ENCODE data around the gene ASTN2.

Gene ASTN2

DNA sequence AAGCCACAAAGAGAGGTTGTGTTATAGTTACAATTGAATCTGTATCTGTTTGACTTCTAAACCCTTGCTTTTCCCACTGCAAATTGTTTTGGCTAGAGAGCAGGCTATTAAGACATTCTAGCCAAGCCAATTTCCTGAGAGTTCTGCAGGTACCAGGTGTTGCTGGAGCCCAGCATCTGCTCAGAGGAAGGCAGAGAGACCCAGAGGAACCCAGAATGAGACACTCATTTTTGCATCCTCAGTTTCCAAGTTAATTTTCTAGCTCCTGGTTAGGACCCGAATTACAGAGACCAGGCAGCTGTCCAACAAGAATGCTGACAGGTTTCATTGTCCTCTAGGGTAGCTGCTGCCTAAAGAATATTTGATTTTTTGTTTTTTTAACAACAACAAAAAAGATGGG lies 461.6 kb downstream of the ASTN2 start:
- DNase-seq (ENCODE audit: low spot score): no peak

DNA sequence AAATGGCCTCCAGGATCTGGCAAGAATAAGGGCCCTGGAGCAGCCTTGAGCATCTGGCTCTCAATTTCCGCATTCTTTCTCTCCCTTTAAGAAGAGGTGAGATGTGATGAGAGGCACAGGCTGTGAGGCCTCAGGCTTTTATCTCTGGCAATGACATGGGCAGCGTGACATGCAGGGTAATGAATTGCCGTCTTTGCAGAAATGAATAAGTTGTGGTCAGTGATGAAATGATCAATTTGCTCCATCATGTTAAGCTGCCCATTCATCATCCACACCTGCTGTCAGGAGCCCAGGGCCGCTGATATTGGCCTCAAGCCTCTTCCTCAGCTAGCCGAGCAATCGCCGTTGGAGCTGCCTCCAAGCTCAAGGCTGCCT lies 462.4 kb downstream of the ASTN2 start:
- DNase-seq (ENCODE audit: low spot score): no peak

DNA sequence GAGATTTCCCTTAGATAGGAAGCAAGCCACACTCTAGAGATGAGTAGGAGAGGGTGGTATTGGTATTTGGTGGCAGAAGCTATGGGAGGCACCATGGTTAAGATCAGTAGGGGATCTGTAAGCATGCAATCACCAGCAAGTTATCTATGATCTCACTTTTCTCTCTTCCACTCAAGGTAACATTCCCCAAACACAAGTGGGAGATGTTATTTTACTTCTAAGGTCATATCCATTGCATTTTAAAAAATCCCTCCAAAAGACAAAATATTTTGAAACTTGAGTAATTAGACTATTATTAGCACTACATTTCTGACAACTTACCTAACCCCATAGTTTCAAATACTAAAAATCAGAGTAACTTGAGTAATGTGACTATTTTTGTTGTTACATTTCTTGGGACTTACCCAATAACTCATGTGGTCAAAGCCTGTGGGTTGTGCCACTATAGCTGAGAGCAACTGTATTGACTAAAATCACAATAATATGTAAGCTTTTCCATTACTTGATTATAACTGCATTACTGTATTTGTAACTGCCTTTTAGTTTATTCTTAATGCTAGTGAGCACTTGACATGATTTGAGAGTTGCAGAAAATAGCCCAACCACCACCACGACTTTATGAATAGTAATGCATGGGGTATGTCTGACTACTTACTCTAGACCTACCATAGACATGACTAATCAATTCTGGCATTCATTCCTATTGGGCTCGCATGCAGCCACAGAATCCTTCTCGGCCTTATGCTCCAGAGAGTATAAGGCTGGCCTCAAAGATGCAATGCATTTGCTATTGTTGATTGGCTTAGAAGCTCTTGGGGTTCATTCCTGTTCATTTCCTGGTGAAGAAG lies 463.0 kb downstream of the ASTN2 start:
- no peak for DNase-seq (ENCODE audit: low spot score)

DNA sequence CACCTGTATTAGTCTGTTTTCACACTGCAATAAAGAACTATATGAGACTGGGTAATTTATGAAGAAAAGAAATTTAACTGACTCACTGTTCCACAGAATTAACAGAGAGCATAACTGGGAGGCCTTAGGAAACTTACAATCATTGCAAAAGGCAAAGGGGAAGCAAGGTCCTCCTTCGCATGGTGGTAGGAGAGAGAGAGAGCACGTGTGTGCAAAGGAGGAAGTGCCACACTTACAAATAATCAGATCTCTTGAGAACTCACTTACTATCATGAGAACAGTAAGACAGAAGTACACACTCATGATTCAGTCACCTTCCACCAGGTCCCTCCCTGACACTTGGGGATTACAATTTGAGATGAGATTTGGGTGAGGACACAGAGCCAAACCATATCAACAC lies 469.0 kb downstream of the ASTN2 start:
- DNase-seq (ENCODE audit: low spot score): no peak

DNA sequence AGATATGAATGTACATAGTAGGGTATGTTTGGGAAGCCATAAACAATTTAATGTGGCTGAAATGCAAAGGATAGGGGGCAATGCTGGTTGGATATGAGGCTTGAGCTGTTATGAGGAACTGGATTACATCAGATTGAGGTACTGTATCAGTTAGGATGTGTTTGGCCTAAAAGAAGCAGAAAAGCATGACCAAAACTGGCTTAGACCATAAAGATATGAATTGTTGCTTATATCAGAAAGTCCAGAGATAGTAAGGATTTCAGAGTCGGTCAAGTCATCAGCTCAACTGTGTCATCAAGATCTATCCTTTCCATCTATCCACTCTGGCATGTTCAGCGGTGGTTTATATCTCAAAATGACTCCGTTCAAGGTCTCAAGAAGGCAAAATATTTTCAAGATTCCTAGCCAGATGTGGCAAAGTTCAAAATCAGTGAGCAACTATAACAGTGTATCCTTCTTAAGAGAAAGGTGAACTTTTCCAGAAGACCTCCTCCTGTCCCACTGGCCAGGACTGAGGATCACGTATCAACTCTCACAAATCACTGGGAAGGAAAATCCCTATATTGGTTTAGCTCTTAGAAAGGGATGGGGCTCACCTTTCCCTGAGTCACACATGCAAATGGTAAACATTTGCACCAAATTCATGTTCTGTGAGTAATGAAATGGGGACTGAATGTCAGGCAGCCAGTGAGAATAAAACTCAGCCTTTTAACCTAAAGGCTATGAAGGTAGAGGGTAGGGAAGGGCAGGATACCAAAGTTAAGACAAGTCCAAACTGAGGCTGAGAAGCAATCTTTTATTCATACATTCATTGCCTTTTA lies 469.9 kb downstream of the ASTN2 start:
- DNase-seq (ENCODE audit: low spot score): no peak

DNA sequence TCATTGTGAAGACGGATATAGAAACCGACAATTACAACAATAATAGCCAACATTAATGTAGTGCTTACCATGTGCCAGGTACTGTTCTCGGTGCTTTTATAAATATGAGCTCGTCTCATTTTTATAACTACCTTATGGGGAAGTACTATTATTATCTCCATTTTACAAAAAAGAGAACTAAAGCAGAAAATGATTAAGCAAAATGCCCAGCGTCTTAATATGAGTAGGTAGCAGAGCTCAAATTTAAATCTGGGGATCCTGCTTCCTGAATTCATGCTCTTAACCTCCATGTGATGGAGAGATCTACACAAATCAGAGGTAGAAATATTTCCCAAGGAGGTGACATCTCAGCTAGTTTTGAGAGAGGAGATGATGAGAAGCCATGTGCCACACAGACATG lies 470.9 kb downstream of the ASTN2 start:
- DNase-seq (ENCODE audit: low spot score): no peak

DNA sequence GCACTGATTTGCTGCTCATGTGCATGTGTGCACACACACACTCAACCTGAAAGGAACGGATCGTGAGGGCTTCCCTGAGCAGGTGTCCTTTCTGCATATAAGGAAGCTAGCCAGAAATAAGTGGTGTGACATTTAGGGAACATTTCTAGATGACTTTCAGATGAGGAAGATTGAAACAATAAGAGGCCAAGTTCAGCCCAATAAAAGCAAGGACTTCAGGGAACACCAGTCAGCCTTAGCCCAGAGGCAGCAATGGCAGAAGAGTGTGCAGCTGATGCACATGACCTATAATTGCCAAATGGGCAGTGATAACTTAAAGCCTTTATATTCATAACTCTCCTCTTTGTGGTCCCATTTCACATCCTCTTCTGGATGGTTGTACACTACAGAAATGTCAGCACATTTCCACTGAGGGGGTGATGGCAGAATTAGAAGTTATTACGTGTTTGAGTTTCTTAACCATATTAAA lies 472.2 kb downstream of the ASTN2 start:
- no peak for DNase-seq (ENCODE audit: low spot score)

DNA sequence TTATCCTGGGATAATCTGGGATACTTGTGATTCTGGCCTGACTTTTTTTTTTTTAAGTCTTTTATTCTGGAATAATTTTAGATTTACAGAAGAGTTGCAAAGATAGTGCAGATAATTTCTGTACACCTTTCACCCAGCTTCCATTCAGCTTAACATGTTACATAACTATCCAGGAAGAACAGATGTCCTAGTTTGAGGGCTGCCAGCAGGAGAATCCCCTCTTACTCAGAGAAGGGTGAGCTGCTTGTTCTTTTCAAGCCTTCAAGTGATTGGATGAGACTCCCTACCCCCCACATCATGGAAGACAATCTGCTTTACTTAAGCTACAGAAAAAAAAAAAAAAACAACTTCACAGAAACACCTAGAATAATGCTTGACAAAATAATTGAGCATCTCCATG lies 473.6 kb downstream of the ASTN2 start:
- DNase-seq (ENCODE audit: low spot score): no peak

DNA sequence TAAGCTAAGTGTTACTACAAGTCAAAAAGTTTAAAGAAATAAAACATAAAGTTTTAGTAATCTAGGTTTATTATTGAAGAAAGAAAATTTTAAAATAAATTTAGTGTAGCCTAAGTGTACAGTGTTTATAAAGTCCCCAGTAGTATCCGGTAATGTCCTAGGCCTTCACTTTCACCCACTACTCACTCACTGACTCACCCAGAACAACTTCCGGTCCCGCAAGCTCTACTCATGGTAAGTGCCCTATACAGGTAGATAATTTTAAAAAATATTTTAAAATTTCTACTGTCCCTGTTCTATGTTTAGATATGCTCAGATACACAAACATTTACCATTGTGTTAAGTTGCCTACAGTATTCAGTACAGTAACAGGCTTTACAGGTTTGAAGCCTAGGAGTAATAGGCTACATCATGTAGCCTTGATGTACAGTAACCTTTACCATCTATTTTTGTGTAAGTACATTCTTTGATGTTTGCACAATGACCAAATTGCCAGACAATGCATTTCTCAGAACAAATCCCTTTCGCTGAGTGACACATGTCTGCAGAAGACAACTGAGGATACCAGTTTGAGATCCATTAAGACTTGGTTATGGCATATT lies 474.1 kb downstream of the ASTN2 start:
- DNase-seq (ENCODE audit: low spot score): no peak

DNA sequence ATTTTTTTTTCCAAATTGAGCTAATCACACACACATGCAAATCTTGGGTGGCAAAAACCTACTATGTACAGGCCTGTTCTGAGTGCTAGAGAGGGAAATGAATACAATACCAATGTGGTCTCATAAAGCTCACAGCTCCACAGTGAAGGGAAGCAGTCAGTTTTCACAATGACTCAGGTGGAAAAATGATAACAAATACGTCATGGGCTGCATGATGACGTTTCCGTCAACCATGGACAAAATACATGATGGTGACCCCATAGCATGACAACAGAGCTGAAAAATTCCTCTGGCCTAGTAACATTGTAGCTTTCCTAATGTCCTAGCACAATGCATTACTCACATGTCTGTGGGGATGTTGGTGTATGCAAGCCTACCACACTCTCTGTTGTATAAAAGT lies 475.2 kb downstream of the ASTN2 start:
- DNase-seq (ENCODE audit: low spot score): no peak

DNA sequence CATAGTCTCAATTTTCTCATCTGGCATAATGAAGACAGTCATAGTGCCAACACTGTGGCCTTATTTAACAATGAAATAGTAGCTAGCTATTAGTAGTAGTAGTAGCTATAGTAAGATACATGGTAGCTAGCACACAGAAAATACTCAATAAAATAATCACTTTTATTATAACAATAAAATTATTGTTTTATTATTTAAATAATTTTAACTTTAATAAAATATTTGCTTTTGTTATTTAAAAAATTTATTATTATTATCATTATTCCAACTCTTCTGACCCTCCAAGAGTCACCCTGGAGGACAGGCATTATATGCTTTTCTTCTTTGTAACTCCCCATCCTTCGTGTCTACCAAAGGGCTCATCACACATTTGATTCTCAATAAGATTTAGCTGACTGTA lies 475.7 kb downstream of the ASTN2 start:
- DNase-seq (ENCODE audit: low spot score): no peak

DNA sequence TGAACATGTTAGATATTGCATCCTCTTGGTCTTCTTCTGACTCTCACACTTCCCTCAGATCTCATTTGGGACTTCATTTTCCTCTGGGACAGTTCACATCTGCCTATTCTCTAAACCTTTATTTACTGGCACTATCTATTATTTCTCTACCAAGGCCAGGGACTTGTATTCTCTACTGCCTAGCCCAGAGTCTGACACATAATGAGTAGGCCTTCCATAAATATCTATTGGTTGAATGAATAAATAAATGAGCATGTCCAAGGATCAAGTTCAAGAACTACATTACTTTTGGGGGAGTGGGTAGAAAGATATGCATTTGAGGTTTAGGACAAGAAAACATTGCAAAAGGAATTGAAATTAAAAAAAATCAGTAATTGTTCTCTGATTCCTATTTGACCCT lies 477.5 kb downstream of the ASTN2 start:
- DNase-seq (ENCODE audit: low spot score): no peak

DNA sequence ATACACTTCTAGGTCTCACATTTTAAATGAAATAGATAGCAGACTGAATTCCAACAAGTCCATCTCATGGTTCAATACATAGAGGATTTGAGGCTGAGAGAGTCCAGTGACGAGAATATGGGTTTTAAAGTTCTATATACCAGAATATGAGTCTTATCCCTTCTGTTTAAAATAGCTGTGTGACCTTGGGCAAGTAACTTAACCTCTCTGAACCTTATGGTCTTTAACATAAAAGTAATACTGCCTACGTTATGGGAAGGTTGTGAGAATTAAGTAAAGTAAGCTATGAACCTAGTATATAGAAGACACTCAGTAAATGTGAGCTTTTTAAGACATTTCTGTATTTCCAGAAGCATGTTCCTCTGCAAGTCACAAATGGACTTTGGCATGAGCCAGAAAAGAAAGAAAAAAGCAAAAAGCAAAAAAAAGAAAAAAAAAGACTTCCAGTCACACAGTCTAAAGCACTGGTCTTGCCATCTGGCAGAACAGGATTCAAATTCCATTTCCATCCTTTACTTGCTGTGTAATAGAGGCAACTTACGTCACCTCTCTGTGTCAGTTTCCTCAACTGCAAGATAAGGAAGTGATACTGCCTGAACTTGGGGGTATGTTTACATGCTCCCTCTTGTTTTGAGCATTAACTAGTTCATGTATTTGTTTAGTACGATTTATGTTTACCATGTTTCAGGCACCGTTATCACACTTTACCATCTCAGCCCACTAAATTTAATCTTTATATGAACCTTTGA lies 479.5 kb downstream of the ASTN2 start:
- no peak for DNase-seq (ENCODE audit: low spot score)

DNA sequence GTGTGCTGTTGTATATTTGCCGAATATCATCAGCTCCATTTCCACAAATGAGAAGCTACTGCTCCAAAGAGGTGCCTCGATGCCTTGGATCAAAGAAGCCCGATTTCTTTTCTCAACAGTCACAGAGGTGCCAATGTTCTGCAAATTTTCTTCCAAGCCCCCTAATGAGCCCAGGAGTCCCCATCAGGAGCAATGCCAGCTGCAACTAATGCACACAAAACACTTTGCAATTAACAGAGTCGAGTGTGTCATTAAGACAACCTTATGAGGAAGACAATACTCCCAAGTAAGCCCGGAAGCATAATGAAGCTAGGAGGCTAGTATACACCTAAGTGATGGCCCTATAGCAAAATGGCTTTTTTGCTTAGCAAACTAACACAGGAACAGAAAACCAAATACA lies 480.7 kb downstream of the ASTN2 start:
- DNase-seq (ENCODE audit: low spot score): no peak

DNA sequence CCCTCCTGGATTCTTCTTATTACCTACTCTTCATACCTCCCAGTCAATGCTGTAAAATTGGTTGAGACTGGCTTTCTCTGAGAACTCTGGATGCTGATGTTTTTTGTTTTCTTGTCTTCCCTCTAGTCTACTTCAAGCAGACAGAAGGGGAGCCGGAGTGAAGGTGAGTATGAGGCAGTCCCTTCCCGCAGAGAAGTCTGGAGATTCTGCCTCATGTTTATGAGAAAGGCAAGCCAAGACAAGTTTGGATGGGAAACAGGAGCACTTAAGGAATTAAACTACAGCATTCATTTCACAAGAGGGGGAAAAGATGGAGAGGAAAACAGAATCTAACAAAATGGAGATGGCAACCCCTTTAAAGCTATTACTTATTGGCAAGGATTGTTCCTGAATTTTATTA lies 481.6 kb downstream of the ASTN2 start:
- no peak for DNase-seq (ENCODE audit: low spot score)

DNA sequence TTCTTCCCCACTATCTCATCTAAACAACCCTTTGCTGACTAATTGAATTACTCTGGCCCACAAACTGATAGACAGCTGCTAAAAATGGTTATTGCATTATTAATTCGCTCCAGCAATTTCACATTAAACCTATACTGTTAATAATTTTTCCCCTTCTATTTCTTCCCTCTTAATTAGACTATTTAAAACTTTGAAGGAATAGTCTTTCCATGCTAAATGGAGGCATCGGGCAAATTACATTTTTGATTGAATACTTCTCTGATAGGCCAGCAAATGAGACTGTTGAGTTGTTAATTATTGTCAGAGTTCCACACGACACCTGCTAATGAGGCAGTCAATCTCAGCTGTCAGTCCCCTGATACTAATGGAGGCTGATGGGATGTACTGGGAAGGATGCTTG lies 485.2 kb downstream of the ASTN2 start:
- DNase-seq (ENCODE audit: low spot score): no peak

DNA sequence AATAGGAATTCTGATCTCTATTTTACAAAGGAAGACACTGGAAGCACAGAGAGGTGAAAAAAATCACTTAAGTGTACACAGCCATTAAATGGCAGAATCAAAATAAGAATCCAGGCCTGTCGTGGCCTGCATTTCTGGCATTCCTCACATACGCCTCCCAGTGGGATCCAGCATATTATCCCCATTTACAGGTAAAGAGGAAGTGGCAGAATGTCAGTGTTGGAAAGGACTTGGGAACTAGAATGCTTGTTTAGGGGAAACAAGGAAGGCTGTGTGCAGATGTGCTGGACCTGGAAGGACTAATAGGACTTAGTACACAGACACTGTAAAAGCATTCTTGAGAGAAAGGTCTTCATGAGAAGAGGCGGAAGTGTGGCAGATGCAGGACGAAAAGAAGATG lies 486.0 kb downstream of the ASTN2 start:
- DNase-seq (ENCODE audit: low spot score): no peak

DNA sequence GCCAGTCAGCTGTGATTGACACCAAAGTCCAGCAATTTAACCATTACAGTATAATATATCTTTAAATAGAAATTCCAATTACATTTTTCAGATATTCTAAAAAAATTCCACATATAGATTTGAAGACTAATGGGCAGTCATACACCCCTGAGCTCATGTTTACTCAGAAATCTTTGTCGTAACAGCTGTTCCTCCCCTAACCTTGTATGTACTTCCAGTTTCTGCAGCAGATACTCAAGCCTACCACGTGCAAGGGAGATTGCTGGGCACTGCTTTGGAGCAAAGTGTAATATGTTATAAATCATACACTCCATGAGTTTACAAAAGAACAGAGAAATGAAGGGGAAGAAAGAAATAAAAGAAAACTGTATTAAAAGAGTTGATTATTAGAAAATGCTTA lies 486.6 kb downstream of the ASTN2 start:
- DNase-seq (ENCODE audit: low spot score): no peak

DNA sequence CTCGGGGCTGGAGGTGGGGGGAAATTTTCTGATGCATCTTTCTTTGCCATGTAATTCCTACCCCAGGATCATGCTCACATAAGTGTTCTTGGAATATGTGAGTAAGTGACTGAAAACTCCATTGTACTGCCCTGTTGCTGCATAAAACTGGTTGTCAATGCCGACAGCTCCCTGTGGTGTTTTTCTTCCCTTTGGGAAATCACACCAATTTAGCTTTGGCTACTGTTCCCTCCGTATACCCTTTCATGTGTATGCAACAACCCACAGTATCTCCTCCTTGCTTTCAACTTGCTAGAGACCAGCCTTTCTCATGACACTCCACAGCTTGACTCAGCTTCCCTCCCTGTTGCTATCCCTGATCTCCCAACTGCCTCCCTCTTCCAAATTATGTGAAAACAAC lies 487.1 kb downstream of the ASTN2 start:
- DNase-seq (ENCODE audit: low spot score): no peak

DNA sequence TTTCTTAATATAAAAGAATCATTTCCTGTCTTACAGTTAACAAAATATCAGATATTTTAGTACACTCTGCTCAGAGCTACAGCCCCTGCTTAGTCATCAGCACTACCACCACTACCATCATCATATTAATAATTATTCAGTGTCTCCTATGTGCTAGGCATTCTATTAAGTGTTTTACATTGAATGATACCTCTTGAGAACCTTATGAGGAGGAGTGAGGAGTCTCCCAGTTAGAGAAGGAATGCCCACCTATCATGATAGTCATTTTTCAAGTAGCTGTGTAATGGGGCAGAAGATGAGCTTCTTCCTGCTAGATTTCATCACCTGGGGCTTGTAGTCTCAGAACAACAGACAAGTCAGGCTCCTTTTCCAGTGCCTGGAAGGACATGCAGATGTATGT lies 489.7 kb downstream of the ASTN2 start:
- no peak for DNase-seq (ENCODE audit: low spot score)

DNA sequence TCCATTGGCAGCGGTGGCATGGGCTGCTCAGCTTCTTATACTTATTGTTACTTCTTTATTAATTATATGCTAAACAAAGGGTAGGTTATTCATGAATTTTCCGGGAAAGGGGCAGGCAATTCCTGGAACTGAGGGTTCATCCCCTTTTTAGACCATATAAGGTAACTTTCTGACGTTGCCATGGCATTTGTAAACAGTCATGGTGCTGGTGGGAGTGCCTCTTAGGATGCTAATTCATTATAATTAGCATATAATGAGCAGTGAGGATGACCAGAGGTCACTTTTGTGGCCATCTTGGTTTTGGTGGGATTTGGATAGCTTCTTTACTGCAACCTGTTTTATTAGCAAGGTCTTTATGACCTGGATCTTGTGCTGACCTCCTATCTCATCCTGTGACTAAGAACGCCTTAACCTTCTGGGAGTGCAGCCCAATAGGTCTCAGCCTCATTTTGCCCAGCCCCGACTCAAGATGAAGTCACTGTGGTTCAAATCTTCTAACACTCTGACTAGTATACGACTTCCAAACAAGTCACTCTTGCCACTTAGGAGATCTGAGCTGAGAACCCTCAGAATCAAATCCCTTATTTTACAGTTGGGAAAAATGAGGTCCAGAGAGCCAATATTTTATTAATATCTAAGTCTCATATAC lies 490.3 kb downstream of the ASTN2 start:
- no peak for DNase-seq (ENCODE audit: low spot score)

All from D341Med (cell line).